ENCODE measurements around the gene RBMS1. TPM values are rescaled to one million over a fixed set of nuclear protein-coding genes. Genes with fewer than 3 reads are reported as not detected.

The RBMS1 gene
- polyA plus RNA-seq, 1 donor (not counting 4 experiments of a cell fraction or from before 2014, with no cell fraction given) = 89.1 TPM

DNA sequence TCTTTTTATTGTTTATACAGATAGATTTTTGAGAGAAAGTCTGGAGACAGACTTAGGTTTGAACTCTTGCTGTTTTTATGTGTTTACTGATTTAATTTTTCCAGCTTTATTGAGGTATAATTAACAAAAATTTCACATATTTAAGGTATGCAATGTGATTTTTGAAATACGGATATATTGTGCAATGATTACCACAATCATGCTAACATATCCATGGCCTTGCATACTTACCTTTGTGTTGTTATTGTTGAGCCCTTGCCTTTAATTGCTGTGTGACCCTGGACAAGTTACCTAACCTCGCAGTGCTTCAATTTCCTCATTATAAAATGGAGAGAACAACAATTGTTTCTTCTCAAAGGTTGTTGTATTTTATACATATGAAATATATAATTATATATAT lies 13.9 kb upstream of the RBMS1 start:
- Histone ChIP-seq H3K79me2 (ENCODE audit: control insufficient read depth, insufficient read depth, low read length) (no peaks in the 10 kb centered on the region), H3K4me3 (ENCODE audit: control insufficient read depth in 2 of 3, extremely low read depth in 1 of 3, insufficient read depth in 2 of 3, low read depth in 1 of 3, low read length in 3 of 3) (no peak overlapping the region), H3K4me2 (ENCODE audit: control insufficient read depth, extremely low read depth, insufficient read depth, low read depth, low read length) (no peak overlapping the region), H3K4me1 (ENCODE audit: control insufficient read depth, extremely low read depth, insufficient read depth, low read length) (peaks cover 7% of the 10 kb centered on the region), H2AFZ (ENCODE audit: control insufficient read depth, low read length) (no peak overlapping the region), H3K27me3 (ENCODE audit: control insufficient read depth, extremely low read depth, insufficient read depth, low read length) (no peaks in the 10 kb centered on the region), H3K27ac (ENCODE audit: control insufficient read depth, insufficient read depth, low read length) (no peak overlapping the region), H3K9me3 (ENCODE audit: control insufficient read depth, low read depth, low read length) (no peaks in the 10 kb centered on the region), H3K9ac (ENCODE audit: control insufficient read depth, extremely low read depth, insufficient read depth, low read length) (no peak overlapping the region), H3K9me1 (ENCODE audit: control insufficient read depth, extremely low read depth, insufficient read depth, low read length) (no peaks in the 10 kb centered on the region), H4K20me1 (ENCODE audit: control insufficient read depth, extremely low read depth, insufficient read depth, low read length) (no peaks in the 10 kb centered on the region), H3K36me3 (ENCODE audit: control insufficient read depth in 2 of 2, extremely low read depth in 1 of 2, insufficient read depth in 2 of 2, low read length in 2 of 2) (no peaks in the 10 kb centered on the region)
- FAIRE-seq = no peak
- no peak for TF ChIP-seq EZH2 (IDR thresholded peaks at IDR 0.05; ENCODE audit: low read length)
- TF ChIP-seq, protein P1, sequence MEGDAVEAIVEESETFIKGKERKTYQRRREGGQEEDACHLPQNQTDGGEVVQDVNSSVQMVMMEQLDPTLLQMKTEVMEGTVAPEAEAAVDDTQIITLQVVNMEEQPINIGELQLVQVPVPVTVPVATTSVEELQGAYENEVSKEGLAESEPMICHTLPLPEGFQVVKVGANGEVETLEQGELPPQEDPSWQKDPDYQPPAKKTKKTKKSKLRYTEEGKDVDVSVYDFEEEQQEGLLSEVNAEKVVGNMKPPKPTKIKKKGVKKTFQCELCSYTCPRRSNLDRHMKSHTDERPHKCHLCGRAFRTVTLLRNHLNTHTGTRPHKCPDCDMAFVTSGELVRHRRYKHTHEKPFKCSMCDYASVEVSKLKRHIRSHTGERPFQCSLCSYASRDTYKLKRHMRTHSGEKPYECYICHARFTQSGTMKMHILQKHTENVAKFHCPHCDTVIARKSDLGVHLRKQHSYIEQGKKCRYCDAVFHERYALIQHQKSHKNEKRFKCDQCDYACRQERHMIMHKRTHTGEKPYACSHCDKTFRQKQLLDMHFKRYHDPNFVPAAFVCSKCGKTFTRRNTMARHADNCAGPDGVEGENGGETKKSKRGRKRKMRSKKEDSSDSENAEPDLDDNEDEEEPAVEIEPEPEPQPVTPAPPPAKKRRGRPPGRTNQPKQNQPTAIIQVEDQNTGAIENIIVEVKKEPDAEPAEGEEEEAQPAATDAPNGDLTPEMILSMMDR (optimal IDR thresholded peaks at IDR 0.05 in 1 of 3, IDR thresholded peaks at IDR 0.05 in 1 of 3, conservative IDR thresholded peaks at IDR 0.05 in 1 of 3; ENCODE audit: extremely low read depth in 1 of 3, insufficient read depth in 2 of 3, low read length in 3 of 3) = no peak
- dilution Hi-C loops (cut with MboI; ENCODE audit: extremely low pct_ligation_motif_present, low sequenced_read_pairs) = no loop called here
- no peak for DNase-seq (ENCODE audit: low read depth, low spot score)

DNA sequence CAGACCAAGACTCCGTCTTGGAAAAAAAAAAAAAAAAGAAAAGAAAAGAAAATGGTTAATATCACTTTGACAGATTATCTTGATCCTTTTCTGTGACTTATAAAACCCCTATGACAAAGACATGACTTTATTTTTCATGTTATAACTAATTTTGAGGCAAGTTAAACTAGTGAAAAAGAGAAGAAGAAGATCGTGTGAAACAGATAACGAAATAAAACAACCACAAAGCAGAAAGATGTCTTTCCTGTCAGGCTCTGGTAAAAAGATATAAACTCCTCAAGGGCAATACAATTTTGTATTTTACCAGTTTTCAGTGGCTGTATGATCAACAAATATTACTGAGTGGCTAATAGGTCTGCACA lies 13.4 kb upstream of the RBMS1 start:
- no peak for TF ChIP-seq EZH2 (IDR thresholded peaks at IDR 0.05; ENCODE audit: low read length)
- TF ChIP-seq, protein P1 (optimal IDR thresholded peaks at IDR 0.05 in 1 of 3, IDR thresholded peaks at IDR 0.05 in 1 of 3, conservative IDR thresholded peaks at IDR 0.05 in 1 of 3; ENCODE audit: extremely low read depth in 1 of 3, insufficient read depth in 2 of 3, low read length in 3 of 3) = no peak
- Histone ChIP-seq H3K9me1 (ENCODE audit: control insufficient read depth, extremely low read depth, insufficient read depth, low read length) (no peaks in the 10 kb centered on the region), H3K36me3 (ENCODE audit: control insufficient read depth in 2 of 2, extremely low read depth in 1 of 2, insufficient read depth in 2 of 2, low read length in 2 of 2) (no peaks in the 10 kb centered on the region), H3K27me3 (ENCODE audit: control insufficient read depth, extremely low read depth, insufficient read depth, low read length) (no peaks in the 10 kb centered on the region), H3K4me2 (ENCODE audit: control insufficient read depth, extremely low read depth, insufficient read depth, low read depth, low read length) (no peak overlapping the region), H3K4me3 (ENCODE audit: control insufficient read depth in 2 of 3, extremely low read depth in 1 of 3, insufficient read depth in 2 of 3, low read depth in 1 of 3, low read length in 3 of 3) (no peak overlapping the region), H2AFZ (ENCODE audit: control insufficient read depth, low read length) (no peak overlapping the region), H3K9me3 (ENCODE audit: control insufficient read depth, low read depth, low read length) (no peaks in the 10 kb centered on the region), H3K9ac (ENCODE audit: control insufficient read depth, extremely low read depth, insufficient read depth, low read length) (no peak overlapping the region), H4K20me1 (ENCODE audit: control insufficient read depth, extremely low read depth, insufficient read depth, low read length) (no peaks in the 10 kb centered on the region), H3K79me2 (ENCODE audit: control insufficient read depth, insufficient read depth, low read length) (no peaks in the 10 kb centered on the region), H3K4me1 (ENCODE audit: control insufficient read depth, extremely low read depth, insufficient read depth, low read length) (peaks cover 7% of the 10 kb centered on the region), H3K27ac (ENCODE audit: control insufficient read depth, insufficient read depth, low read length) (no peak overlapping the region)
- FAIRE-seq (no peak), DNase-seq (ENCODE audit: low read depth, low spot score) (no peak)
- dilution Hi-C loops (cut with MboI; ENCODE audit: extremely low pct_ligation_motif_present, low sequenced_read_pairs) = no loop called here

Measured in keratinocyte (primary cell).